Neural cell (in vitro differentiated cells): ENCODE data around the gene GPS1. TPM values are rescaled to one million over a fixed set of nuclear protein-coding genes. Genes with fewer than 3 reads are reported as not detected.

Source experiments
- H2AFZ ChIP-seq: fragments of 200-600, 300-800 bp; sonication (generic), shearing (Covaris generic); 2 replicates; pipeline ENCODE4 v1.6.0; 2014; ENCODE audit warnings: low read depth, mild to moderate bottlenecking, antibody characterized with exemption, low read length, moderate library complexity
- H3F3A ChIP-seq: fragments of 200-600 bp; shearing (Covaris generic); 2 replicates; pipeline ENCODE4 v1.6.1; 2016; ENCODE audit warnings: mild to moderate bottlenecking, moderate library complexity, mixed read lengths, antibody characterized with exemption, low read length; ENCODE audit not compliant: insufficient read depth, poor library complexity, severe bottlenecking
- H3K27ac ChIP-seq: fragments of 200-600, 300-800 bp; sonication (generic), shearing (Covaris generic); 2 replicates; pipeline ENCODE4 v1.5.1; 2014; ENCODE audit warnings: mild to moderate bottlenecking, low read length, moderate library complexity
- H3K27me3 ChIP-seq: fragments of 300-800, 200-600 bp; sonication (generic), shearing (Covaris generic); 2 replicates; pipeline ENCODE4 v1.6.0; 2014; ENCODE audit warnings: mild to moderate bottlenecking, low read depth, low read length, moderate library complexity; ENCODE audit not compliant: insufficient read depth
- H3K36me3 ChIP-seq: fragments of 300-800, 200-600 bp; sonication (generic), shearing (Covaris generic); 2 replicates; pipeline ENCODE4 v1.5.1; 2014; ENCODE audit warnings: mild to moderate bottlenecking, antibody characterized with exemption, low read length, moderate library complexity; ENCODE audit not compliant: insufficient read depth
- H3K4me2 ChIP-seq: fragments of 300-800, 200-600 bp; sonication (generic), shearing (Covaris generic); 2 replicates; pipeline ENCODE4 v1.6.0; 2014; ENCODE audit warnings: mild to moderate bottlenecking, low read length
- H3K4me3 ChIP-seq: fragments of 300-800, 200-600 bp; sonication (generic), shearing (Covaris generic); 2 replicates; pipeline ENCODE4 v1.5.1; 2014; ENCODE audit warnings: mild to moderate bottlenecking, low read length, moderate library complexity
- H3K79me2 ChIP-seq: fragments of 200-600 bp; shearing (Covaris generic); replicated peaks from 2 replicates; pipeline ENCODE4 v1.6.0; 2014; ENCODE audit warnings: mild to moderate bottlenecking, low read length, moderate library complexity; ENCODE audit not compliant: insufficient read depth
- H3K9ac ChIP-seq: fragments of 300-800, 200-600 bp; sonication (generic), shearing (Covaris generic); 2 replicates; pipeline ENCODE4 v1.6.1; 2016; ENCODE audit warnings: mild to moderate bottlenecking, low read length, mixed read lengths
- H3K9me2 ChIP-seq: fragments of 200-600 bp; shearing (Covaris generic); 2 replicates; pipeline ENCODE4 v1.6.1; 2016; ENCODE audit warnings: mild to moderate bottlenecking, low read length, mixed read lengths; ENCODE audit not compliant: insufficient read depth
- H3K9me3 ChIP-seq: fragments of 200-600, 300-800 bp; sonication (generic), shearing (Covaris generic); 2 replicates; pipeline ENCODE4 v1.6.1; 2016; ENCODE audit warnings: mild to moderate bottlenecking, mixed run types, low read length, moderate library complexity, mixed read lengths
- H4K20me1 ChIP-seq: fragments of 200-600 bp; shearing (Covaris generic); 2 replicates; pipeline ENCODE4 v1.6.1; 2016; ENCODE audit warnings: mild to moderate bottlenecking, mixed run types; ENCODE audit not compliant: insufficient read depth
- EP300 ChIP-seq: fragments of 450-650 bp; conservative IDR thresholded peaks from 2 replicates; pipeline ENCODE4 v1.6.1; 2014; ENCODE audit warnings: antibody characterized with exemption, mild to moderate bottlenecking, moderate library complexity; ENCODE audit not compliant: poor library complexity, severe bottlenecking
- EZH2 ChIP-seq: fragments of 200-600, 300-800 bp; shearing (Covaris generic), sonication (generic); IDR thresholded peaks from 2 replicates; pipeline ENCODE4 v1.6.1; 2014; ENCODE audit warnings: antibody characterized with exemption, low read length, borderline replicate concordance, mild to moderate bottlenecking; ENCODE audit not compliant: insufficient read depth, poor library complexity, severe bottlenecking
- MXI1 ChIP-seq: fragments of 450-650 bp; conservative IDR thresholded peaks from 2 replicates; pipeline ENCODE4 v1.6.1; 2014; ENCODE audit warnings: antibody characterized with exemption, mild to moderate bottlenecking; ENCODE audit not compliant: poor library complexity, severe bottlenecking
- POLR2AphosphoS5 ChIP-seq: IDR thresholded peaks from 2 replicates; pipeline ENCODE4 v1.6.1; 2012
- RAD21 ChIP-seq: fragments of 450-650 bp; conservative IDR thresholded peaks from 2 replicates; pipeline ENCODE4 v1.6.1; 2014; ENCODE audit warnings: antibody characterized with exemption, mild to moderate bottlenecking, moderate library complexity
- SMC3 ChIP-seq: fragments of 450-650 bp; conservative IDR thresholded peaks from 2 replicates; pipeline ENCODE4 v1.6.1; 2014; ENCODE audit warnings: antibody characterized with exemption, mild to moderate bottlenecking, moderate library complexity; ENCODE audit not compliant: poor library complexity
- TAF1 ChIP-seq: IDR thresholded peaks from 2 replicates; pipeline ENCODE4 v1.6.1; 2012; ENCODE audit warnings: low read depth
- polyA plus RNA-seq: library from polyadenylated mRNA; depleted of rRNA; stranded (reverse); fragments of >200 nt; gene quantifications from 2 replicates; pipeline ENCODE4 v1.2.3, GENCODE V29; 2014
- TF ChIP-seq, protein P1 (sequence below): IDR thresholded peaks from 2 replicates; pipeline ENCODE4 v1.6.1; 2012; ENCODE audit warnings: borderline replicate concordance
- TF ChIP-seq, protein P2 (sequence below): fragments of 450-650 bp; IDR thresholded peaks from 2 replicates; pipeline ENCODE4 v1.5.1; 2014; ENCODE audit warnings: antibody characterized with exemption, mild to moderate bottlenecking, moderate library complexity; ENCODE audit not compliant: poor library complexity, severe bottlenecking

The GPS1 gene
- polyA plus RNA-seq, 1 donor from 2014 or later, result 170 TPM

GRCh38 chr17:82081966-82082365, 30.3 kb downstream of the GPS1 start:
- no peaks in the 10 kb centered on the region for H3K36me3 ChIP-seq
- no peaks in the 10 kb centered on the region for H3K9me3 ChIP-seq
- H4K20me1 ChIP-seq, result no peaks in the 10 kb centered on the region
- H3F3A ChIP-seq, result no peaks in the 10 kb centered on the region
- no peak overlapping the region for H3K27ac ChIP-seq
- no peaks in the 10 kb centered on the region for H3K27me3 ChIP-seq
- TF ChIP-seq POLR2AphosphoS5, result no peak
- TF ChIP-seq SMC3, result no peak
- TF ChIP-seq, protein P1, sequence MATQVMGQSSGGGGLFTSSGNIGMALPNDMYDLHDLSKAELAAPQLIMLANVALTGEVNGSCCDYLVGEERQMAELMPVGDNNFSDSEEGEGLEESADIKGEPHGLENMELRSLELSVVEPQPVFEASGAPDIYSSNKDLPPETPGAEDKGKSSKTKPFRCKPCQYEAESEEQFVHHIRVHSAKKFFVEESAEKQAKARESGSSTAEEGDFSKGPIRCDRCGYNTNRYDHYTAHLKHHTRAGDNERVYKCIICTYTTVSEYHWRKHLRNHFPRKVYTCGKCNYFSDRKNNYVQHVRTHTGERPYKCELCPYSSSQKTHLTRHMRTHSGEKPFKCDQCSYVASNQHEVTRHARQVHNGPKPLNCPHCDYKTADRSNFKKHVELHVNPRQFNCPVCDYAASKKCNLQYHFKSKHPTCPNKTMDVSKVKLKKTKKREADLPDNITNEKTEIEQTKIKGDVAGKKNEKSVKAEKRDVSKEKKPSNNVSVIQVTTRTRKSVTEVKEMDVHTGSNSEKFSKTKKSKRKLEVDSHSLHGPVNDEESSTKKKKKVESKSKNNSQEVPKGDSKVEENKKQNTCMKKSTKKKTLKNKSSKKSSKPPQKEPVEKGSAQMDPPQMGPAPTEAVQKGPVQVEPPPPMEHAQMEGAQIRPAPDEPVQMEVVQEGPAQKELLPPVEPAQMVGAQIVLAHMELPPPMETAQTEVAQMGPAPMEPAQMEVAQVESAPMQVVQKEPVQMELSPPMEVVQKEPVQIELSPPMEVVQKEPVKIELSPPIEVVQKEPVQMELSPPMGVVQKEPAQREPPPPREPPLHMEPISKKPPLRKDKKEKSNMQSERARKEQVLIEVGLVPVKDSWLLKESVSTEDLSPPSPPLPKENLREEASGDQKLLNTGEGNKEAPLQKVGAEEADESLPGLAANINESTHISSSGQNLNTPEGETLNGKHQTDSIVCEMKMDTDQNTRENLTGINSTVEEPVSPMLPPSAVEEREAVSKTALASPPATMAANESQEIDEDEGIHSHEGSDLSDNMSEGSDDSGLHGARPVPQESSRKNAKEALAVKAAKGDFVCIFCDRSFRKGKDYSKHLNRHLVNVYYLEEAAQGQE, result no peak
- no peak for TF ChIP-seq EZH2
- no peak for TF ChIP-seq MXI1
- TF ChIP-seq RAD21, result no peak
- no peak for TF ChIP-seq EP300
- TF ChIP-seq, protein P2, sequence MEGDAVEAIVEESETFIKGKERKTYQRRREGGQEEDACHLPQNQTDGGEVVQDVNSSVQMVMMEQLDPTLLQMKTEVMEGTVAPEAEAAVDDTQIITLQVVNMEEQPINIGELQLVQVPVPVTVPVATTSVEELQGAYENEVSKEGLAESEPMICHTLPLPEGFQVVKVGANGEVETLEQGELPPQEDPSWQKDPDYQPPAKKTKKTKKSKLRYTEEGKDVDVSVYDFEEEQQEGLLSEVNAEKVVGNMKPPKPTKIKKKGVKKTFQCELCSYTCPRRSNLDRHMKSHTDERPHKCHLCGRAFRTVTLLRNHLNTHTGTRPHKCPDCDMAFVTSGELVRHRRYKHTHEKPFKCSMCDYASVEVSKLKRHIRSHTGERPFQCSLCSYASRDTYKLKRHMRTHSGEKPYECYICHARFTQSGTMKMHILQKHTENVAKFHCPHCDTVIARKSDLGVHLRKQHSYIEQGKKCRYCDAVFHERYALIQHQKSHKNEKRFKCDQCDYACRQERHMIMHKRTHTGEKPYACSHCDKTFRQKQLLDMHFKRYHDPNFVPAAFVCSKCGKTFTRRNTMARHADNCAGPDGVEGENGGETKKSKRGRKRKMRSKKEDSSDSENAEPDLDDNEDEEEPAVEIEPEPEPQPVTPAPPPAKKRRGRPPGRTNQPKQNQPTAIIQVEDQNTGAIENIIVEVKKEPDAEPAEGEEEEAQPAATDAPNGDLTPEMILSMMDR, result no peak
- no peak for TF ChIP-seq TAF1
- H3K9me2 ChIP-seq, result no peaks in the 10 kb centered on the region
- no peaks in the 10 kb centered on the region for H3K79me2 ChIP-seq
- H2AFZ ChIP-seq, result no peak overlapping the region
- H3K4me2 ChIP-seq, result no peak overlapping the region
- H3K9ac ChIP-seq, result no peak overlapping the region
- H3K4me3 ChIP-seq, result no peak overlapping the region

- Histone ChIP-seq H3K9ac (no peak overlapping the region), H3K4me3 (no peak overlapping the region), H3K9me3 (no peaks in the 10 kb centered on the region), H3K27ac (no peak overlapping the region), H3K36me3 (no peaks in the 10 kb centered on the region), H3K4me2 (no peak overlapping the region), H2AFZ (no peak overlapping the region), H3F3A (no peaks in the 10 kb centered on the region), H3K27me3 (no peaks in the 10 kb centered on the region), H3K79me2 (no peaks in the 10 kb centered on the region), H4K20me1 (no peaks in the 10 kb centered on the region), H3K9me2 (no peaks in the 10 kb centered on the region)
- no peak for TF ChIP-seq RAD21
- TF ChIP-seq TAF1, result no peak
- TF ChIP-seq, protein P2, result no peak
- no peak for TF ChIP-seq EZH2
Observed at GRCh38 chr17:82082456-82082855, 30.8 kb downstream of the GPS1 start.
